Activated naive CD8-positive, alpha-beta T cell treated with anti-CD3 and anti-CD28 coated beads, Interleukin-2, amount 50 U/mL, for 24 hours (primary cell): ENCODE measurements around the gene WBP2.

ENCODE experiments used
- ATAC-seq: fragments of 150-1000 bp; cut with Tn5 transposase; one replicate; pipeline ENCODE4 v1.10.0; 2021
- DNase-seq: peaks from one replicate; pipeline ENCODE4 v3.0.0; 2021
- H3K27ac Mint-ChIP-seq: one replicate; pipeline ENCODE4 v1.8.0; 2021; ENCODE audit warnings: mild to moderate bottlenecking, mixed read lengths
- H3K27me3 Mint-ChIP-seq: one replicate; pipeline ENCODE4 v1.8.0; 2021; ENCODE audit warnings: mixed read lengths
- H3K36me3 Mint-ChIP-seq: one replicate; pipeline ENCODE4 v1.8.0; 2021; ENCODE audit warnings: low read depth, mixed read lengths
- H3K4me1 Mint-ChIP-seq: one replicate; pipeline ENCODE4 v1.8.0; 2021; ENCODE audit warnings: mixed read lengths
- H3K4me3 Mint-ChIP-seq: one replicate; pipeline ENCODE4 v1.8.0; 2021; ENCODE audit warnings: mild to moderate bottlenecking, moderate library complexity, mixed read lengths
- H3K9me3 Mint-ChIP-seq: one replicate; pipeline ENCODE4 v1.8.0; 2021; ENCODE audit warnings: mixed read lengths

Gene WBP2

GRCh38 chr17:75824666-75825065, 30.5 kb downstream of the WBP2 start:
- H3K27me3 Mint-ChIP-seq = no peaks in the 10 kb centered on the region
- no peak for DNase-seq
- H3K4me1 Mint-ChIP-seq = peaks cover 23% of the 10 kb centered on the region
- no peak for ATAC-seq
- peaks cover 5% of the 10 kb centered on the region for H3K36me3 Mint-ChIP-seq
- H3K27ac Mint-ChIP-seq = no peak overlapping the region
- H3K9me3 Mint-ChIP-seq = no peaks in the 10 kb centered on the region
- H3K4me3 Mint-ChIP-seq = no peak overlapping the region

- no peak overlapping the region for H3K4me3 Mint-ChIP-seq
- peaks cover 23% of the 10 kb centered on the region for H3K4me1 Mint-ChIP-seq
- H3K9me3 Mint-ChIP-seq = no peaks in the 10 kb centered on the region
- H3K27me3 Mint-ChIP-seq = no peaks in the 10 kb centered on the region
- ATAC-seq (no peak), DNase-seq (no peak)
- peaks cover 4% of the 10 kb centered on the region for H3K36me3 Mint-ChIP-seq
- no peak overlapping the region for H3K27ac Mint-ChIP-seq
Measured at GRCh38 chr17:75824050-75824552, 31.0 kb downstream of the WBP2 start.

DNA sequence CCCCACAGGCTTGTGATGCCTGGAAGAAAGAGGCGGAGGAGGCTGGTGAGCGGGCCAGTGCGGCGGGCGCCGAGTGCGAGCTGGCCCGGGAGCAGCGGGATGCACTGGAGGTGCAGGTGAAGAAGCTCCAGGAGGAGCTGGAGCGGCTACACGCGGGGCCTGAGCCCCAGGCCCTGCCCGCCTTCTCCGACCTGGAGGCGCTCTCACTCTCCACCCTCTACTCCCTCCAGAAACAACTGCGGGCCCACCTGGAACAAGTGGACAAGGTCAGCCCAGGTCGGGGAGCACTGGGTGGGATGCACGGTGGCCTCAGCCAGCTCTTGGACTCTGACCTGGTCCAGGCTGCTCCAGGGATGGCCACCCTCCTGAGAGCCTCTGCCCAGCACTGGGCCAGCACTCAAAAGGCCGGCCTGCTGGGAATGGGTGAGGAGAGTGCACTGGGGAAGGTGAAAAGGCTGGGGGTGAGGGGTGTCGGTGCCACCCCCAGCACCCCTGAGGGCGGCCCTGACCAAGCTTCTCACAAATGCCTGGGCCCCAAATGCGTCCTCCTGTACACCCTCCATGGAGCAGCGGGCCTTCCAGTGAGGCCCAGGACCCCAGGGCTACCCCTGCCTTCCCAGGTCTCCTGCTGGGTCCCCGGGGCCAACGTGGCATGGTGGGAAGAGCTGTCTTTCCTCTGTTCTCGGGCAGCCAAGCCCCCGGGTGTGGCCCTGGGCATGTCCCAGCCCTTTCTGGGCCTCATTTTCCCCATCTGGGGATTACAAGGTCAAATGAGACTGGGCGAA, 31.7 kb downstream of the WBP2 start:
- Mint-ChIP-seq H3K36me3 (peaks cover 6% of the 10 kb centered on the region), H3K27me3 (no peaks in the 10 kb centered on the region), H3K27ac (no peak overlapping the region), H3K9me3 (no peaks in the 10 kb centered on the region), H3K4me1 (peaks cover 23% of the 10 kb centered on the region), H3K4me3 (no peak overlapping the region)
- DNase-seq = no peak
- ATAC-seq = no peak

DNA sequence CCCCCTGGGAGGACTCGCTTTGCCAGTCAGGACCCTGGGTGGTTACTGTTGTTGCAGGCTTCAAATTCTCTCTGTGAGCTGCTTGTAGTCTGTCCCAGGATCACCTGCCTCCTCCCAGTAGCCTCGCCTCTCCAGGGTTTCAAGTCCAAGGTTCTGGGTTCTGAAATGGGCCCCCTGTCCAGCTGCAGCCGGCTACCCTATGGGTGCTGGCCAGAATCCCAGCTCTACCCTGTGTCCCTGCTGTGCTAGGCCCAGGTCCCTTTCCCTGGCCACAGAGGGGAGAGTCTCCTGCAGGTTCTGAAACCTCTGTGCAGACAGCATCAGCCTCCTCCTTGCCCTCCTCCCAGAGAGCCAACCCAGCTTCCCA, 32.4 kb downstream of the WBP2 start:
- Mint-ChIP-seq H3K4me1 (peaks cover 16% of the 10 kb centered on the region), H3K36me3 (peaks cover 6% of the 10 kb centered on the region), H3K4me3 (no peak overlapping the region), H3K27me3 (no peaks in the 10 kb centered on the region), H3K27ac (no peak overlapping the region), H3K9me3 (no peaks in the 10 kb centered on the region)
- no peak for DNase-seq
- ATAC-seq = no peak

GRCh38 chr17:75822119-75822799, 32.9 kb downstream of the WBP2 start:
- Mint-ChIP-seq H3K4me1 (peaks cover 16% of the 10 kb centered on the region), H3K9me3 (no peaks in the 10 kb centered on the region), H3K4me3 (no peak overlapping the region), H3K36me3 (peaks cover 6% of the 10 kb centered on the region), H3K27me3 (no peaks in the 10 kb centered on the region), H3K27ac (peak overlapping the region; percentile 57)
- DNase-seq = no peak
- no peak for ATAC-seq

- no peak for ATAC-seq
- Mint-ChIP-seq H3K36me3 (peaks cover 6% of the 10 kb centered on the region), H3K9me3 (no peaks in the 10 kb centered on the region), H3K4me3 (no peak overlapping the region), H3K27me3 (no peaks in the 10 kb centered on the region), H3K4me1 (peaks cover 16% of the 10 kb centered on the region), H3K27ac (peak overlapping the region; percentile 57)
- no peak for DNase-seq
Measured at GRCh38 chr17:75821552-75821951, 33.6 kb downstream of the WBP2 start.

DNA sequence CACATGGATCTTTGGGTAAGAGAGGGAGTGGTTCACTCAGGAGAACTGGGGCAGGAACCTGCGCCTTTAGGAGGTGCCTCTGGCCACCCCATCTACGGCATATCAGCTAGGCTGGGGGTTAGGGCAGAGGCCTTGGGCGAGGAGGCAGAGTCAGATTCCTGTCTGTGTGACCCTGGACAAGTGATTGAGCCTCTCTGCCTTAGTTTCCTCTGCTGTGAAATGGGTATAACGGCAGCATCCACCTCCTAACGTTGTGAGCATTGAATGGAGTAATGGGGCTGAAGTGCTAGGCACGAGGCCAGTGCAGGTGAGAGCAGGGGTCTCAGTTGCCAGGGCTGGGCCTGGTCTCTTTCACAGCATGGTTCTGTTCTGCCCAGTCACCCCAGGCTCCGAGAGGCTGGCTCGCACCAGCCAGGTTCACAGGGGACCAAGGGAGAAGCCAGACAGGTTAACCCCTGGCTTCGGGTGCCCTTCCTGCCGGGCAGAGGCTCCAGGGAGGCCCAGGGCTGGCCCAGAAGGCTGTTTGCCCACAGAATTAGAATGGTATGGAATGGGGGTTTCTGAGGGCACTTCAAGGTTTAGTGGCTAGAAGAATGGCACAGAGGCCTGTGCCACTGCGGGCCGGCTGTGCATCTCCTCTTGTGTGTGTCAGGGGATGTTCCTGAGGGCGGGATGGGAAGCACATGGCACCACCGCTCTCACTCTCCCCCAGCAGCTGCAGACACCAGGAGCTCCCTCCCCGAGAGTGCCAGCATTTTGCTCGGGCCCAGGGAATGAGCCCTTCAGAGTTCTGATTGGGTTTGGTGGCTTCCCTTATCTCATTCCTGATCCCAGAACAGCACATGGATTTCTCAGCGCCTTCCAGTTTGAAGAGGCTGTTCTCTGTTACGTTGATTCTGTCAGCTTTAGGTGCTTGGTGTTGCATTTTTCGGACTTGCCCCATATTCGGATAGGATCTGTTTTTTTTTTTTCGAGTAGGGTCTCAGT, 34.7 kb downstream of the WBP2 start:
- no peaks in the 10 kb centered on the region for H3K9me3 Mint-ChIP-seq
- peaks cover 8% of the 10 kb centered on the region for H3K36me3 Mint-ChIP-seq
- H3K4me3 Mint-ChIP-seq = no peak overlapping the region
- DNase-seq (no peak), ATAC-seq (no peak)
- H3K4me1 Mint-ChIP-seq = peaks cover 16% of the 10 kb centered on the region
- H3K27me3 Mint-ChIP-seq = no peaks in the 10 kb centered on the region
- H3K27ac Mint-ChIP-seq = no peak overlapping the region

- peaks cover 16% of the 10 kb centered on the region for H3K4me1 Mint-ChIP-seq
- H3K4me3 Mint-ChIP-seq = no peak overlapping the region
- no peak overlapping the region for H3K27ac Mint-ChIP-seq
- H3K27me3 Mint-ChIP-seq = no peaks in the 10 kb centered on the region
- ATAC-seq = no peak
- H3K9me3 Mint-ChIP-seq = no peaks in the 10 kb centered on the region
- DNase-seq = no peak
- H3K36me3 Mint-ChIP-seq = peaks cover 8% of the 10 kb centered on the region
Measured at GRCh38 chr17:75819678-75820077, 35.5 kb downstream of the WBP2 start.

DNA sequence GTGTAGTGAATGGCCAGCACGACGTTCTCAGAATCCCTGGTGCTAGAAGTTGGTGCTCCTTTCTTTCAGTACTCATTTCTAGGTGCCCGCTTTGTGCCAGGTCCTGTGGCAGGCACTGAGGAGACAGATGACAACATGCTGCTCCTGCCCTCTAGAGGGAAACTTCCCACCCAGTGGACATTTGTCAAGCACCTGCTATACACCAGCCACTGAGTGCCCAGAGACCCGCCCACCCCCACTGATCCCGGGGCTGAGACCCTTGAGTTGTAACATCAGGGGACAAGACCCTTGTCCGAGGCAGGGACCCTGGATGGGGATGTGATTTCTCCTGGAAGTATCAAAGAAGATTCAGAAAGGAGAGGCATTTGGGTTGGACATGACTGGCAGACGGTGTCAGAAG, 36.0 kb downstream of the WBP2 start:
- H3K36me3 Mint-ChIP-seq = peaks cover 8% of the 10 kb centered on the region
- no peaks in the 10 kb centered on the region for H3K9me3 Mint-ChIP-seq
- ATAC-seq = no peak
- no peak overlapping the region for H3K27ac Mint-ChIP-seq
- H3K4me3 Mint-ChIP-seq = no peak overlapping the region
- DNase-seq = no peak
- H3K4me1 Mint-ChIP-seq = peaks cover 16% of the 10 kb centered on the region
- no peaks in the 10 kb centered on the region for H3K27me3 Mint-ChIP-seq

DNA sequence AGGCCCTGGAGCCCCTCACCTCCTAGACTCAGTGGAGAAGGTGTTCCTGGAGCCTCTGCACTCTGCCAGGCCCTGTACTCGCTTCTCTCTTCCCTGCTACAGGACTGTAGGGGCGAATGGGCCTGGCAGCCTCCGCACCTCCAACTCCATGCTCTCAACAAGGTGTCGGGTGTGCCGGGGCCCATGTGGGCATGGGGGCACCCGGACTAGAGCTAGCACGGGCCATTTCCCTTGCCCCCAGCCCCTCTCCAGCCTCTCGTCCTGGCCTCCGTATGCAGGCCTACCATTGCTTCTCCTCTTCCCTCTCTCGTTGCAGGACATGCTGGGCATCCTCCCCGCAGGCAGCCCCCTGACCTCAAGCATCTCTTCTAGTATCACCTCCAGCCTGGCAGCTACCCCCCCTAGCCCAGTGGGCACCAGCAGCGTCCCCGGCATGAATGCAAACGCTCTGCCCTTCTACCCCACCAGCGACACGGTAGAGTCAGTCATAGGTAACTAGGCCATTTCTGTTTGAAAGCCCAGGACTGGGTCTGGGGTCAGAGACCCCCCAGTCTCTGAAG, 36.7 kb downstream of the WBP2 start:
- ATAC-seq (no peak), DNase-seq (no peak)
- Mint-ChIP-seq H3K9me3 (no peaks in the 10 kb centered on the region), H3K4me1 (peaks cover 16% of the 10 kb centered on the region), H3K27ac (no peak overlapping the region), H3K27me3 (no peaks in the 10 kb centered on the region), H3K4me3 (no peak overlapping the region), H3K36me3 (peaks cover 8% of the 10 kb centered on the region)

- no peak overlapping the region for H3K27ac Mint-ChIP-seq
- DNase-seq (no peak), ATAC-seq (no peak)
- no peaks in the 10 kb centered on the region for H3K9me3 Mint-ChIP-seq
- peaks cover 8% of the 10 kb centered on the region for H3K36me3 Mint-ChIP-seq
- H3K4me1 Mint-ChIP-seq = peaks cover 16% of the 10 kb centered on the region
- no peaks in the 10 kb centered on the region for H3K27me3 Mint-ChIP-seq
- no peak overlapping the region for H3K4me3 Mint-ChIP-seq
Measured at GRCh38 chr17:75817571-75817970, 37.6 kb downstream of the WBP2 start.

GRCh38 chr17:75816693-75817092, 38.4 kb downstream of the WBP2 start:
- no peak overlapping the region for H3K4me3 Mint-ChIP-seq
- H3K4me1 Mint-ChIP-seq = peaks cover 8% of the 10 kb centered on the region
- H3K27ac Mint-ChIP-seq = no peak overlapping the region
- H3K9me3 Mint-ChIP-seq = no peaks in the 10 kb centered on the region
- H3K27me3 Mint-ChIP-seq = no peaks in the 10 kb centered on the region
- peaks cover 8% of the 10 kb centered on the region for H3K36me3 Mint-ChIP-seq
- ATAC-seq = no peak
- DNase-seq = no peak

- H3K36me3 Mint-ChIP-seq = peaks cover 4% of the 10 kb centered on the region
- no peak overlapping the region for H3K4me3 Mint-ChIP-seq
Measured at GRCh38 chr17:75815399-75815798, 39.7 kb downstream of the WBP2 start.

DNA sequence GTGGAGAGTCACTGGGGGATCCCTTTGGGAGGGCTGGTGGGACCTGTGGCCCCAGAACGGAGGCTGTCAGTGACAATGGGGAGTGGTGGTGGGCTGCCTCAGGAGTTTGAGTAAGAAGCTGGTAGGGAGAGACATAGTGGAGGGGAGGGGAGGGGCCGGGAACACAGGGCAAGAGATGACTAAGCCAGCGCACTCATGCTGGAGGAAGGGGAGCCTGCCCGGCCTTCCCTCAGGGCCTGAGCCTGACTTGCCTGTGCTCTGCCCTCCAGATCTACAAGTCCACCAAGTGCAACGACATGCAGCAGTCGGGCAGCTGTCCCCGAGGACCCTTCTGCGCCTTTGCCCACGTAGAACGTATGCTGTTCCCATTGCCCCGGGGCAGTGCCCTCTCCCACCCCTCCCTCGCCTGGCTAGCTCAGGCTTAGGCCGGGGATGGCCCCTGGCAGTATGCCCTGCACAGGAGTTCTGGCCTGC, 40.2 kb downstream of the WBP2 start:
- Mint-ChIP-seq H3K4me1 (no peaks in the 10 kb centered on the region), H3K36me3 (peaks cover 4% of the 10 kb centered on the region), H3K9me3 (no peaks in the 10 kb centered on the region), H3K27me3 (no peaks in the 10 kb centered on the region), H3K4me3 (no peak overlapping the region), H3K27ac (no peak overlapping the region)
- ATAC-seq = no peak
- DNase-seq = no peak

More at GRCh38 chr17:75815399-75815798, 39.7 kb downstream of the WBP2 start:
- Mint-ChIP-seq H3K27ac (no peak overlapping the region), H3K9me3 (no peaks in the 10 kb centered on the region), H3K27me3 (no peaks in the 10 kb centered on the region), H3K4me1 (no peaks in the 10 kb centered on the region)
- DNase-seq = no peak
- no peak for ATAC-seq
